HG03558 (cell line): ENCODE measurements around the gene NECTIN1.

Source experiments
- ATAC-seq: cut with Tn5 transposase; IDR thresholded peaks from one replicate; pipeline ENCODE4 v1.9.1; 2021; ENCODE audit warnings: moderate number of reproducible peaks; ENCODE audit not compliant: unreplicated experiment; ENCODE audit errors: extremely low read depth

Gene NECTIN1

GRCh38 chr11:119714189-119714588 lies 14.8 kb downstream of the NECTIN1 start:
- ATAC-seq: no peak

DNA sequence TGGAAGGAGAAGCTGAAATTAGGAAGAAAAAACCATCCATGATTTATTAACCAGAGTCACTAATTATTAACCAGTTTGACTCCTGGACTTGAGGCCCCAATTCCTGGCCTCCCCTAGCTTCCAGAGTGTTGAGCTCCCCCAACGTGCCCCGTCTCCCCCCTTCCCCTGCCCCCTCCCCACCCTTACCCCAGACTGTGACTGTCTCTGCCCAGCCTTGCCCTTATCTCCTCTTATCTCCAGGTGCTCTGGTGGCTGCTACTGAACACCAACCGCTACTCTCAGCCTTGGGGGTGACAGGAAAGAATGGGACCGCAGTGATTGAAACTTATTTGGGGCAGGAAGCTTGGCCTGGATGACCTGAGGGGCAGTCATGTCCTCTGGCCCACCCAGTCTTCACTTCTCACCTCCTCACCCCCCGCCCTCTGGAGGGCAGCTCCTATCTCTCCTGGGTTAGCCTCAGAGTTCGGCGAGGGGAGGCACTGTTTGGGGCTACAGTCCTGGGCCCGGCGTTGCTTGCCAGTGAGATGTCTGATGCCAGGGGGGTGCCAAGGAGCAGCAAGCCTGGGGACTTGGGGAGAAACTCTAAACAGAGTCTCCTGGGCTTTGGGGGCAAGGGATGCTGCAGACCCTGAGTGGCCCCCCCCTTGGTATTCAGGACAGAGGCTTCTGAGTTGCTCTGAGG lies 15.5 kb downstream of the NECTIN1 start:
- ATAC-seq: no peak

- no peak for ATAC-seq
Observed at GRCh38 chr11:119712459-119713358, 16.3 kb downstream of the NECTIN1 start.

DNA sequence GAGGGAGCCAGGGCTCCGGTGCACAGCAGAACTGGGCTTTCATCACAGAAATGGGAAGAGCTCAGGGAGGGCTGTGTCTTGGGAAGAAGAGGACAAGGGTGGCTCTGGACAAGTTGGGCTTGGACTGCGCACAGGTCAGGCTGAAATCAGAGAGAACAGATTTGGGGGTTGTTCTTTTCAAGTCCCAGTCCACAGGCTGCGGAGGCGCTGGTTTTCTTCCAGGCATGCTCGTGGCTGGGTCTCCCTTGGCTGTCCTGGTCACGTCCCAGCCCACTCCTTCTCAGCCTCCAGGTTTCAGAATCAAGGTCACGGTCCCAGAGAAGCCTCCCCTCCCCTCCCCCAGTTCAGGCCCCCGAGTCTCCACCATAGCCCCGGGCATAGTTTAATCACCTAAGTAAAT lies 17.0 kb downstream of the NECTIN1 start:
- ATAC-seq: no peak

- no peak for ATAC-seq
Observed at GRCh38 chr11:119711476-119711875, 17.5 kb downstream of the NECTIN1 start.

GRCh38 chr11:119710417-119710816 lies 18.6 kb downstream of the NECTIN1 start:
- ATAC-seq: no peak

- no peak for ATAC-seq
Observed at GRCh38 chr11:119709638-119710346, 19.2 kb downstream of the NECTIN1 start.

- no peak for ATAC-seq
Observed at GRCh38 chr11:119709171-119709570, 19.8 kb downstream of the NECTIN1 start.

DNA sequence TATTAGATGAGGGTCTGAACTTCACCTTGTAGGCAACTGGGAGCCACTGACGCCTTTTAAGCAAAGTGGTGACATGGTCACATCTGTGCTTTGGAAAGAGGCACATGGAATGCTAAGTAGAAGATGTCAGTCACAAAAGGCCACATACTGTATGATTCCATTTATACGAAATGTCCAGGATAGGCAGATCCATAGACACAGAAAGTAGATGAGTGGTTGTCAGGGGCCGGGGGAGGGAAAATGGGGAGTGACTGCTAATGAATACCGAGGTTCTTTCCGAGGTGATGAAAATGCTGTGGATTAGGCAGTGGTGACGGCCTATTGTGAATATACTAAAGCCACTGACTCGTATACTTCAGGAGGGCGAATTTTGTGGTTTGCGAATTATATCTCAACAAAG lies 20.6 kb downstream of the NECTIN1 start:
- ATAC-seq: no peak

DNA sequence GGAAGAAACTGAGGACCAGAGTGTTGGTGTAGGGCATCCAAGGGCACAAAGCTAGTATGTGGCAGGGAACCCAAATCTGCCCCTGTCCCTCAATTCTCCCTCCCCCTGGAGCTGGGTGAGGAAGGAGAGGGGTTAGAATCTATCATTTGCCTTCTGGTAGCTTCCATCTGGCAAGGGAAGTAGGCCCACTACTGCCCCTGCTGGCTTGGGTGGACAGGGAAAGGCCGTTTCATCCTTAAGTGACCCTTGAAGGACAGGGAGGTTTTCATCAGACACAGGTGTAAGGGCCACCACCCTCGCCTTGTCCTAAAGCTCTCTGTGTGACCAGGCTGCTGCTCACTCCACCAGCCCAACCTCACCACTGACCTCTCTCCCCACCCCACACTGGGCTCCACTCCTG lies 22.1 kb downstream of the NECTIN1 start:
- no peak for ATAC-seq

- no peak for ATAC-seq
Observed at GRCh38 chr11:119706029-119706428, 23.0 kb downstream of the NECTIN1 start.

GRCh38 chr11:119705362-119705761 lies 23.6 kb downstream of the NECTIN1 start:
- ATAC-seq: no peak

DNA sequence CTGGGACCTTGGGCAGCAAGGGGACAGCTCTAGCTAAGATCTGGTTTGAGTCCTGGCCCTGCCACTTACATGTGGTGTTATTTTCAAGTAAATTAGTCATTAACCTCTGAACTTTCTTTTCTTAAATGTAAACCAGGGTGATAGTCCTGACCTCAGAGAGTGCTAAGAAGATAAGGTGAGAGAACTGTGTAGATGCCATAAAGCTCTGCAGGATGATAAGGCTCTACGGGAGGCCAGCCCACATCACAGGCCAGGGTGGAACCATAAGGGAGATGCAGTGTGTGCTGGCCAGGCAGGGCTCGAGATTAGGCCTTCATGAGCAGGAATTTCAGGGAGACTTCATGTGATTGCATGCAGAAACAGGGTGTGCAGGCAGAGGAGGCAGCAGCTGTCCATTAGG lies 24.2 kb downstream of the NECTIN1 start:
- ATAC-seq: no peak

DNA sequence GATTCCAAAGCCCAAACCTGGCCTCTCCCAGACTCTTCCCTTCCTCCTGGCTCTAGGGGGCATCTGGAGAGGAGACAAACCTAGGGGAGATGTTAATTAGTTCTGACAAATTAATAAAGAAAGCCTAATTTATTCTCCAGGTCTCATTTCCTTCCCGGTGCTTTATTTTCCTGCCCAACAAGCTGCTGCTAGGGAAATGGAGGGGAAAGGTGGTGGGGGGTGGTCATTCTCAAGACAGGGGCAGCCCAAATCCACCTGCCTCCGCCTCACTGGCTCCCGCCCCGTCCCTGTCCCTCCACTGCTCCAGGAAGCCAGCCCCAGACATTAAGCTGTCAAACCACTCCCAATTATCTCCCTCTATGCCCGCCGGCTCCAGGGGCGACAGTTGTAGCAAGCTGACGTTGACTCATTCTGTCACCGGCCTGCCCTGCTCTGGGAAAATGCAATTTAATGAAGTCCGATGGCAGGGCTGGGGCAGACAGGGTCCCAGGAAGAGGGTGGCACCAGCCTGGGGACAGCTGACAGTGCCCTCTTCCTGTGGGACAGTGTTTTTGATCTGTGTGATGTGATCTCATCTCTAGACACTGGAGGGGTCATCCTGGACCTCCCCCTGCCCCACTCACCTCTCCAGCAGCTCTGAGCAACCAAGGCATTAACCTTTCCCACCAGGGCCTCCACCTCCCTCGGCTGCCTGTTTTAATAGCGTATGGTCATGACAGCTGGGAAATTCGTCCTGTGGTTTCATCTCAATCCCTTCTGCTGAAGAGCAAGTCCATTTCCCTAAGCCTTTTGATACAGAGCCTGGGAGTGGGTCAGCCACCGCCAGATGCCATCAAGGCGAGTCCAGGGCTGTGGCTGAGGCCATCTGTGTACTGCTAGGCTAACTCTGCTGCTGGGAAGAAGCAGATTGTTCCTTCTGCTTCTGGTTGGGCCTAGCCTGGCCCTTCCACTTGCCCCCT lies 27.1 kb downstream of the NECTIN1 start:
- ATAC-seq: no peak

DNA sequence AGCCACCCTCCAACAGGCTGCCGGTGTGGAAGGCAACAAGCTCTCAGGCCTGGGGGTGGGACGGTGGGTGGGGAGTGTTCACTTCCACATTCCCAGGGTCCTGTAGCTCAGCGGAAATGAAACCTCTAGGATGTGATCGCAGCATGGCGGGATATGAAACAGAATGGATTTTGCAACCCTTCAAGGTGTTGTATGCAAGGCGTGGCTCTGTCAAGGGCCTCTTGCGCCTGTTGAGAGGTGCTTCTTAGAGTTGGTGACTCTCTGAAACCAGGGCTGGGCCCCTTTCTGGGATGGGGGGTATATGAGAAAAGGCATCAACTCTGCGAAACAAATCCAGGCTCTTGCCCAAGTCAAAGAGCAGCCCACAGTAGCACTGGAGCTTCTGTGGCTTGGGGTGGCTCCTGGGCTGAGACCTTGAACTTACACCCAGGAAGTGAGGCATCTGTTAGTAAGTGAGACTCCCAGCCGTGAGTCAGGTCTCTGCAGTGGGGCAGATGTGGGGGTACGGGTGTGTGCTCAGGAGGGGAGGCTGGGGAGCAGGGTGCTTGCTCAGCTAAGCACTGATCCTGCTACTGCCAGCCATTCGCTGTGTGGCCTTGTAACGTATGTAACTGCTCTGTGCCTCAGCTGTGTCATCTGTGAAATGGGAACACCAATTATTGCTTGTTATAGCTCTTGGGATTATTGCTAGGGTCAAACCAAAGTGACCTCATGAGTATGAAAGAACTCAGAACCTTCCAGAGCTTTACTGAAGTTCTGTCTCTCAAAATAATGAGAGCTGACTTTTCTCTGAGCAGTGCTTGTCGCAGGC lies 28.3 kb downstream of the NECTIN1 start:
- no peak for ATAC-seq

DNA sequence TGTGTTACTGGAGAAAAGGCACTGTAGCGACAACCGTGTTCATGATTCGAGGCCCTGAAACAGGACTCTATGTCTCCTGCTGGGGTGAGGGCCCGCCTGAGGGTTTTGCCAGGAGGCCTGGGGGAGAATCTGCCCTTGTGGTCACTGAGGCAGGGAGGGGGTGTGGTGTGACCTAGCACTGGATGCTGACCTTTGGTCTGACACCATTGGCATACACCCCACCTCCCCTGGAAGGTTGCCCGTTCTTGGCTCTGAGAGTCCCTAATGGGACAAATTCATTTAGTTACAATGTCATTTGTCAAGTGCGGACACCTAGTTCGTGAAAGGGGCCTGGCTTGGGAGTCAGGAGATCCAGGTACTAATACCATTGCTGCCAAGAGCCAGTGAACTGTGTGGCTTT lies 29.0 kb downstream of the NECTIN1 start:
- no peak for ATAC-seq

DNA sequence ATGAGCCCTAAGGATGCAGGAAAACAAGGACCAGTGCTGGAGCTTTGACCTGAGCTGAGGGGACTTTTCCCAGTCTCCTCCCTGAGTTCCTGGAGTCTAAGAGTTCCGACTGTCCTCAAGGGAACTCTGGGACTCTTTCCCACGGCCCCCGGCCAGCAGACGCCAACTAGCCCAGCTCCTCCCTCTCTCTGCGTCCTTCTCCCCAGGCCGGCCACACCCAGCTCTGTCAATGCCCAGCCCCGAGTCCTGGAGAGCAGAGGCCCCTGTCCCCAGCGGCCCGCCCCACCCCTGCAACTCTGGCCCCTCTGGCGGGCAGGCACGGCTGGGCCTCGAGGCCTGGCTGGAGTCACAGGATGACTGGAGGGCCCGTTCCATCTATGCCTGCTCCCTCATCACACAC lies 29.8 kb downstream of the NECTIN1 start:
- no peak for ATAC-seq

GRCh38 chr11:119697882-119698281 lies 31.1 kb downstream of the NECTIN1 start:
- no peak for ATAC-seq

DNA sequence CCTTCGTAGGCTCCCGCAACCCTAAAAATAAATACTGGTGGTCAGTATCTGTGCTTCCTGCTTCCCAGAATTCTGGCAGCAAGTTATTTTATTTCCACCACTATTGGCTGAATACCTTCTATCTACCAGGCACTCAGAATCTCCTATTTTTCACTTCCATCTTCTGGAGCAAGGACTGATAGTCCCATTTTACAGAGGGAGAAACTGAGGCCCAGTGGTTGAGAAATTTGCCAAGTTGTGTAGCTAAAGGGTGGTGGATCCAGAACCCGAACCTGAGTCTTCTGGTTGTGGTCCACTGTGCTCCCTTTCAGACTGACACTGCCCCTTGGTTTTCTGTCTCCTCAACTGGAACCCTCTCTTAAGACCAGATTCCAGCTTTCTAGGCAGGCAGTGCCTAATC lies 31.6 kb downstream of the NECTIN1 start:
- ATAC-seq: no peak
